Lower leg skin (tissue), 4 donors: Measurements from ENCODE around the gene CH25H. TPM values are rescaled to one million over a fixed set of nuclear protein-coding genes. Genes with fewer than 3 reads are reported as not detected.

ENCODE experiments used
- DNase-seq, 2 donors: peaks; one replicate each; pipeline ENCODE4 v3.0.0-alpha.2; 2019; ENCODE audit warnings: low spot score in 2 of 2
- H3K4me3 ChIP-seq: fragments of 200-600 bp; sonication (generic); 2 replicates; pipeline ENCODE4 v1.5.1; 2017; ENCODE audit warnings: mild to moderate bottlenecking, low read depth; ENCODE audit not compliant: poor library complexity, severe bottlenecking
- POLR2A ChIP-seq, 2 donors: fragments of 450-650 bp; IDR thresholded peaks; one replicate each; pipeline ENCODE4 v1.6.1; 2016 to 2017; ENCODE audit warnings: antibody characterized with exemption in 2 of 2, mild to moderate bottlenecking in 1 of 2, moderate library complexity in 1 of 2
- WGBS, 2 donors: methylation state at CpG; one replicate each; pipeline ENCODE4 v1.1.5; 2018; 5-methylcytosine and 5-hydroxymethylcytosine counted together
- intact Hi-C: fragments of 100-400 bp; cut with DNase I; formaldehyde crosslinking; loops from one replicate; pipeline ENCODE4 v1.15.0; 2023; ENCODE audit warnings: low total_unique reads
- total RNA-seq, 4 donors: library from RNA; depleted of rRNA; stranded (reverse); fragments of >200 nt; gene quantifications; one replicate each; pipeline ENCODE4 v1.1.0, GENCODE V29; 2016
- TF ChIP-seq, protein P1 (sequence below), 3 donors: fragments of 450-650 bp; IDR thresholded peaks; one replicate each; pipeline ENCODE4 v1.5.1; 2016; ENCODE audit warnings: antibody characterized with exemption in 3 of 3, mild to moderate bottlenecking in 3 of 3, moderate library complexity in 2 of 3

Gene CH25H
- total RNA-seq, 4 donors from 2014 or later, result 0.45 to 2.8 (median 0.97) TPM

DNA sequence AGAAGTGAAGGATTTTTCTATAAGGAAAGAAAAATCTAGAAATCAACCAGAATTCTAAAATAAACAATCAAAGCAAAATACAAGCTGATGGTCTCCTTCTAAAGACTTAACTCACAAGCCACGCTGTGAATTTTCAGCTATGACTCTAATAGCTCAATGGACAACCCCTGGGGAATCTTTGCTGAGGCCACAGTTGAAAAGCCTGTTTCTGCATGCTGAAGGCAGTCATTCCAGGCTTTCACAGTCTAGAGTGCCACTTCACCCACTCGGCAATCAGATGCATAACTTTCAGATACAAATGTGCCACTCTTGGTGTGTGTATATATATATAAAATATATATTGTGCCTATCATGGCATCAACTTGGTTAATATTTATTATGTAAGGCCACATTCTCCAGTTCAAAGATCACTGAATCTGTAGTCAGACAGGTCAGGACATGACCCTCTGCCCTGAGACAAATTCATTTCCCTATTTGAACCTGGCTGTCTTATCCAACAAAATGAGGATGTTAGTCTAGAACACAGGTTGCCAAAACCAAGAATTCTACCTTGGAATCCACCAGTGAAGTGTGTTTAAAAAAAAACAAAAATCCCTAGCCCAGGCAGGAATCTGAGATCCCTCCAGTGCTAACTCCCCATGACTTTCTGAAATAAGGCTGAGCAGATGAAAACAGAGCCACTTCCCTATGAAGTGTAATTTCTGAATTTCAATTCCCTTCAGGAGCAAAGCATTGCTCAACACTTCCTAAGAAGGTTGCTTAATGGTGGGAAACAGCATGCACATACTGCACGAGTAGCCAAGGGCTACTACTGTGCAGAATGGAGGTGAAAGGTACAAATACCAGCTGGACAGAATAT lies 34.6 kb upstream of the CH25H start:
- intact Hi-C loops, result no loop called here
- 42 to 58% methylated on average over 3 of the region's 3 CpGs for WGBS, 2 donors
- H3K4me3 ChIP-seq, result no peak overlapping the region
- TF ChIP-seq POLR2A (IDR thresholded peaks at IDR 0.05), result no peak
- TF ChIP-seq, protein P1, sequence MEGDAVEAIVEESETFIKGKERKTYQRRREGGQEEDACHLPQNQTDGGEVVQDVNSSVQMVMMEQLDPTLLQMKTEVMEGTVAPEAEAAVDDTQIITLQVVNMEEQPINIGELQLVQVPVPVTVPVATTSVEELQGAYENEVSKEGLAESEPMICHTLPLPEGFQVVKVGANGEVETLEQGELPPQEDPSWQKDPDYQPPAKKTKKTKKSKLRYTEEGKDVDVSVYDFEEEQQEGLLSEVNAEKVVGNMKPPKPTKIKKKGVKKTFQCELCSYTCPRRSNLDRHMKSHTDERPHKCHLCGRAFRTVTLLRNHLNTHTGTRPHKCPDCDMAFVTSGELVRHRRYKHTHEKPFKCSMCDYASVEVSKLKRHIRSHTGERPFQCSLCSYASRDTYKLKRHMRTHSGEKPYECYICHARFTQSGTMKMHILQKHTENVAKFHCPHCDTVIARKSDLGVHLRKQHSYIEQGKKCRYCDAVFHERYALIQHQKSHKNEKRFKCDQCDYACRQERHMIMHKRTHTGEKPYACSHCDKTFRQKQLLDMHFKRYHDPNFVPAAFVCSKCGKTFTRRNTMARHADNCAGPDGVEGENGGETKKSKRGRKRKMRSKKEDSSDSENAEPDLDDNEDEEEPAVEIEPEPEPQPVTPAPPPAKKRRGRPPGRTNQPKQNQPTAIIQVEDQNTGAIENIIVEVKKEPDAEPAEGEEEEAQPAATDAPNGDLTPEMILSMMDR (IDR thresholded peaks at IDR 0.05), result no peak
- no peak for DNase-seq

DNA sequence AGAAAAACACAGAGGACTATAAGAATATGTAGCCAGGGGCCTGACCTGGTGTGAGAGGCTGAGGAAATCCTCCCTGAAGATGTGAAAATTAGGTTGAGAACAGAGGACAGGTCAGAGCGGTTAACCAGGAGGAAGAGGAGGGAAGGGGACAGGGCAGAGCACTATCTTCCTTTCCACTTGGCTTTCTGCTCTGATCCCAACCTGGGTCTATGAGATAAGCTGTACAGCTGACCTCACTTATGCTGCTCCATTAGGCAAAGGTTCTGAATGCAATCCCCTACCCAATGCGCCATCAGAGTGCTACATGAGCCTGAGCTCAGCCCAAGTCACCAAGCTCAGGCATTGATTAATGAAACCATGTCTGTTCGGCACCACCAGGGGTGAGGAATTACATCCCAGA lies 33.9 kb upstream of the CH25H start:
- no peak for DNase-seq
- H3K4me3 ChIP-seq, result no peak overlapping the region
- TF ChIP-seq, protein P1 (IDR thresholded peaks at IDR 0.05), result no peak
- TF ChIP-seq POLR2A (IDR thresholded peaks at IDR 0.05), result no peak
- intact Hi-C loops, result no loop called here
- 88 to 92% methylated on average over 3 of the region's 3 CpGs for WGBS, 2 donors

DNA sequence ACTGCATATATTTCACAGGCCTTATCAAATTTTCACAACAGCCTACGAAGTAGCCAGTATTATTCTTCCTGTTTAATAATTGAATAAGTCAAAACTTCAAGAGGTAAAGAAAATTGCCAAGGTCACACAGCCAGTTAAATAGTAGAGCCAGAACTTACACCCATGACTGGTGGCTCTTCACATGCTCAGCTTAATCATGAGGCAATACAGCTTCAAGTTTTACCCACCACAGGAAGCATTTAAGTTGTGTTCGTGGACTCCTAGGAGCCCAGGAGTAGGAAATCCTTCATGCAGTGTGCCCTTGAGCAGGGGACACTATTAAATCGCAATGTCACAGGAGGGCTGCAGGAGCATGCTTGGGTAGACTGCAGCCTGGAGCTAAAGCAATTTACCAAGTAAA lies 33.4 kb upstream of the CH25H start:
- TF ChIP-seq, protein P1 (IDR thresholded peaks at IDR 0.05), result no peak
- TF ChIP-seq POLR2A (IDR thresholded peaks at IDR 0.05), result no peak
- WGBS, 2 donors, result 59 to 92% methylated on average over 3 of the region's 3 CpGs
- no peak for DNase-seq
- no peak overlapping the region for H3K4me3 ChIP-seq
- intact Hi-C loops, result no loop called here

DNA sequence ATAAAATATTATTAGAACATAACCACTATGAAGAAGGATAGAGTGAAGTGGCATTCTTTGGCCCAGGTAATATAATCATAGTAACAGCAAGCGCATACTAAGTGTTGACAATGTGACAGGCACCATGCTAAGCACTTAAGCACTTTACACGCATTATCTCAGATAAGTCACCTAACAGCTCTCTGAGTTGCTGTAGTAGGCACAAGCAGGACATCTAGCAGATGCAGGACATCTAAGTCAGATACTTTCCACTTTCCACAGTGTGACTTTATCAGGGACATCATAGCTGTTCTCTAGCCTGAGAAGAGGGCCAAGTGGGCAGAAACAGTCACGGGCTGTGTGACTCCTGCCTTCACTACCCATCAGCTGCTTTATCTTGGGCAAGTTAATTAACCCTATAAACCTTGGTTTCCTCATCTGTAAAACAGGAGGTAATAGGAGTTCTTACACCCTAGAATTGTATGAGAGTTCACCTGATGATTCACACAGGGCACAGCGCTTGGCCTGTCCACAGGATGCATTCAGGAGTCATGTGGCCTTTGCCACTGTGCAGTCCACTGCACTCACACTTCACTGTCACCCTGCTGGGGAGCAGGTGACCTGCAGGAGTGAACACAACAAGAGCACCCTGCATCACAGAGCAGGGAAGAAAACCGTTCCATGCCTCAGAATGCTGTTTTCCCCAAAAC lies 32.0 kb upstream of the CH25H start:
- no peak for TF ChIP-seq POLR2A (IDR thresholded peaks at IDR 0.05)
- TF ChIP-seq, protein P1 (IDR thresholded peaks at IDR 0.05), result no peak
- H3K4me3 ChIP-seq, result no peak overlapping the region
- WGBS, 2 donors, result 88 to 89% methylated on average over 5 of the region's 5 CpGs
- DNase-seq, result no peak
- intact Hi-C loops, result no loop called here

DNA sequence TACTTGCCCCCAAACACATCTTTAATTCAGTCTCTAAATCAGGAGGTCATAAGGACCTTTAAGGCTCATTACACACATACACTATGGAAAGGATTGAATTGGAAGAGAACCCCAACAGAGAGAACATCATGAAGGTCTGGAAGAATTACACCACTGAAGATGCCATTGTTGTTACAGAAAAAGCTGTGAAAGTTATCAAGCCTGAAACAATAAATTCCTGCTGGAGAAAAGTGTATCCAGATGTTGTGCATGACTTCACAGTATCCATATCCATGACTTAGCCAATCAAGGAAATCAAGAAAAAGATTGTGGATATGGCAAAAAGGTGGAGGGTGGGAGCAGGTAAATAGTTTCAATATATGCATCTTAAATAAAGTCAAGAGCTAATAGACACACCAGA lies 30.7 kb upstream of the CH25H start:
- H3K4me3 ChIP-seq, result no peak overlapping the region
- no peak for DNase-seq
- no peak for TF ChIP-seq POLR2A (IDR thresholded peaks at IDR 0.05)
- TF ChIP-seq, protein P1 (IDR thresholded peaks at IDR 0.05), result no peak
- intact Hi-C loops, result no loop called here
